Stimulated activated CD8-positive, alpha-beta memory T cell treated with anti-CD3 and anti-CD28 coated beads, Interleukin-12 subunit alpha, Interleukin-12 subunit beta, amount 100 ng/mL, for 24 hours (primary cell): Measurements from ENCODE around the gene CYTH1.

Experiments
- DNase-seq: peaks from one replicate; pipeline ENCODE4 v3.0.0-alpha.2; 2020; ENCODE audit errors: extremely low read depth

CYTH1 gene

GRCh38 chr17:78781893-78782304 is at the start of gene CYTH1:
CYTH1 (minus strand) TSS chr17:78782273; CDS start chr17:78782223, 50 bp downstream.
- DNase-seq: no peak

GRCh38 chr17:78829477-78829876 is 47.4 kb upstream of the CYTH1 start:
- no peak for DNase-seq

- DNase-seq: no peak
Observed at GRCh38 chr17:78828470-78829185, 46.6 kb upstream of the CYTH1 start.

- no peak for DNase-seq
Observed at GRCh38 chr17:78826836-78827509, 44.9 kb upstream of the CYTH1 start.

GRCh38 chr17:78826421-78826820 is 44.3 kb upstream of the CYTH1 start:
- DNase-seq: no peak

- DNase-seq: no peak
Observed at GRCh38 chr17:78825696-78826095, 43.6 kb upstream of the CYTH1 start.

GRCh38 chr17:78824240-78824639 is 42.2 kb upstream of the CYTH1 start:
- no peak for DNase-seq

GRCh38 chr17:78823282-78824046 is 41.4 kb upstream of the CYTH1 start:
- no peak for DNase-seq

GRCh38 chr17:78822552-78822951 is 40.5 kb upstream of the CYTH1 start:
- no peak for DNase-seq

- DNase-seq: no peak
Observed at GRCh38 chr17:78821961-78822360, 39.9 kb upstream of the CYTH1 start.

- DNase-seq: no peak
Observed at GRCh38 chr17:78820841-78821240, 38.8 kb upstream of the CYTH1 start.

GRCh38 chr17:78819806-78820792 is 38.0 kb upstream of the CYTH1 start:
- no peak for DNase-seq

GRCh38 chr17:78819402-78819801 is 37.3 kb upstream of the CYTH1 start:
- DNase-seq: no peak

GRCh38 chr17:78818932-78819331 is 36.9 kb upstream of the CYTH1 start:
- DNase-seq: no peak

GRCh38 chr17:78818152-78818846 is 36.2 kb upstream of the CYTH1 start:
- DNase-seq: no peak

GRCh38 chr17:78817123-78817522 is 35.0 kb upstream of the CYTH1 start:
- DNase-seq: peak; percentile 45

- no peak for DNase-seq
Observed at GRCh38 chr17:78815696-78816095, 33.6 kb upstream of the CYTH1 start.

GRCh38 chr17:78812855-78813254 is 30.8 kb upstream of the CYTH1 start:
- no peak for DNase-seq

GRCh38 chr17:78808163-78808562 is 26.1 kb upstream of the CYTH1 start:
- no peak for DNase-seq

GRCh38 chr17:78806451-78806850 is 24.4 kb upstream of the CYTH1 start:
- DNase-seq: no peak

GRCh38 chr17:78805301-78805700 is 23.2 kb upstream of the CYTH1 start:
- DNase-seq: peak; percentile 36
